ENCODE results near the gene CFAP58.
A peak's percentile ranks its signal among the peaks of the same experiment; 100 is the strongest.

CFAP58 gene

DNA sequence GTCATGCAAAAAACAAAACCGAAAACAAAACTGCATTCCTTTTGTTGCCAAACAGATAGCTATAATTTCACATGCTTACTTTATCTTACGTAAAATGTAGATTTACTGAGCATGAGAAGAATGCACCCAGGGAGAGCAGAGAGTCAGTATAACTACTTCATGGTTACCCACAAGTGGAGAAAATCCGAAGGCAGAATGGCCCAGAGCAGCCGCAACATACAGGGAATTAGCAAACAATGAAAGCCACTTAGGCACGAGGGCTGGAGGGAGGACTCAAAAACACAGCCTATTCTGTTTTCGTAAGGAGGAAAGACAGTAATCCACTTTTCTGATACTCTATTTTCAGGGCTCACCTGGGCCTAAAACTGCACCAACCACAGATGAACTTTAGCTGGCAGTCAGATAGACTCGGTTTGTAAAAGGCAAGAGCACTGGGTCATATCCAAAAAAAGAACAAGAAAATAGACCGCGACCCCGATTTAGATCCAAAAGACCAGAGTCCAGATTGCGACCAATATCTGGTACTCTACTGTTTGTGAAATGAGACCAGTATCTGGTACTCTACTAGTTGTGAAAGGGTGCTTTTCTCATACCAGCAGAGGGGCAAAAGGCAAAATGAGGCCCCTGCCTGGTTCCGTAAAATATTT lies 16.7 kb upstream of the CFAP58 start:
- DNase-seq: no peak

DNA sequence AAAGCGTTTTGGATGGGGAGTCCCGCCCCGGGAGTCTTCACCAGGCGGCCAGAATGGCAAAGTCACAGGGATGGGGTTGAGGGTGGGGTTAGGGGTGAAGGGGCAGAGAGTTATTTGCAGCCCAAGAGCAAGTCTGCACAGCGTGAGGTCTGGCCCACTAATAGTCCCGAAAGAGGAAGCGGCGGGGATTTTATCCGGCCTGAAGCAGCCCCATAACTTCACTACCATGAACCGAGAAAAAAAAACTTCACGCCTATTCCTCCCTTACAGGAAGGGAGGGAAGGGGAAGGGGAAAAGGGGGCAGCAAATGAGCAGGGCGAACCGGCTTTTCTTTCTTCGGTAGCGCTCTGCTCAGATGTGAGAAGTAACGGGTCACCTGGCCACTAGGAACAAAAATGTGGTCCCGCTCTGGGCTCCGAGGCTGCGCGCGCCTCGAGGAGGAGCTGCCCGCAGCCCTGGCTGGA lies 16.1 kb upstream of the CFAP58 start:
- no peak for DNase-seq

DNA sequence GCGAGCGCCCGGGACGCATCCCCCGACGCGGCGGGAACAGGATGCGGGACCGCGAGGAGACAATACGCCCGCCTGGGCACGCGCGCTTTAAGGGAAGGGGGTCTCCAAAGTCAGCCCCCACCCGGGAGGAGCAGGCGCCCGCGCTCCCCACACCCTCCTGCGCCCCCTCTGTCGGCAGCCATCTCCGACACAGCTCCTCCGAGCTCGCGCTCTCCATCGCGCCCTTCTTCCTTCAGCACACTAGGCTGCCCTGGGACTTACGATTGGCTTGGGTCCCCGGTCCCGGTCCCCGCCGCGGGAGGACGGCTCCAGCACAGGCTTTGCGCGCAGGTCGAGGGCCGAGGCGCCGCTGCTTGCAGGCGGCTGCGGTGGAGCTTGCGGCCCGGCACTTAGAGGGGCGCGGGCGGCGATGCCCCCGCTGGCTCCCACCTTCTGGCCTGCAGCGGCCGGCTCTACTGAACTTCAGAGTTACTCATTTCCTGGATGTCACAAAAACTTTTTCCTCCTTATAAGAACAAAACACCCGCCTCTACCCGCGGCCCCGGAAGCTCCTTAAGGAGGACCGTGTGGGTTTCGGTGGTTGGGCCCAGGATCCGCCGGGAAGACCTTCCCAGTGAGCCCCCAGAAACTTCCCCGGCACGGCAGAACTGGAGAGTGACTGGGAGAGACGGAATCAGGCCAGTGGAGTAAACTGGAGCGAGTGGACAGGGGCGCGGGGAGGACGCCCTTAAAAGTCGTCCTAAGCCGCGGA lies 15.5 kb upstream of the CFAP58 start, which contains the start of gene ITPRIP:
ITPRIP (minus strand) TSS at position 481 of the 751 bp plus-strand sequence. CDS start 22,414 bp downstream, outside the sequence.
- peak; percentile 67 to 77 for DNase-seq

DNA sequence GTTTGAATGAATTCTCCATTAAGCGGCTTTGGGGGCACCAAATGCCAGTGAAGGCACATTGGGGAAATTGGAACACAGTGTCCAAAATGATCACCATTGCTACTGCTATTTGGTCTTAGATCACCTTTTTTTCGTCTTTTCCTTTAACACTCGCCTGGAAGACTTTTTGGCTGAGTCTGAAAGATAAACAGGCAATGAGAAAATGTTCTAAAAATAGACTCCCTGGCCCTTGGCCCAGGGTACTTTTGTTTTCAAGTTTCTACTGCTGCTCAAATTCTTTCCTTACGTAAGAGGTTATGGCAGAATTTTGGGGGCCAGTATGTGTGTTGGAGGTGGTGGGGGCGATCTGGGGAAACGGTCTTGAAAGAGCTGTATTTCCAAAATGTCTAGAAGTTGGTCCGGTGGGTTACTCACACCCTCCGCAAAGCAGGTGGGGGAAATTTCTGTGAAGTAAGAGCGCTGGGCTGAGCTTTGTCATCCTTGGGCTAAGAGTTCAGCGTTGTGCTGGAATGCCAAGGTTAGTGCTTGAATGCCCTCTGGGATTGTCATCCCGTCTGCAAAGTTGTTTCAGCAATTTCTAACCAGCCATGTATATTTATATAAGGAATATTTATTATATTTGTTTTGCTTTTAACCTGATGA lies 14.0 kb upstream of the CFAP58 start:
- DNase-seq: no peak

DNA sequence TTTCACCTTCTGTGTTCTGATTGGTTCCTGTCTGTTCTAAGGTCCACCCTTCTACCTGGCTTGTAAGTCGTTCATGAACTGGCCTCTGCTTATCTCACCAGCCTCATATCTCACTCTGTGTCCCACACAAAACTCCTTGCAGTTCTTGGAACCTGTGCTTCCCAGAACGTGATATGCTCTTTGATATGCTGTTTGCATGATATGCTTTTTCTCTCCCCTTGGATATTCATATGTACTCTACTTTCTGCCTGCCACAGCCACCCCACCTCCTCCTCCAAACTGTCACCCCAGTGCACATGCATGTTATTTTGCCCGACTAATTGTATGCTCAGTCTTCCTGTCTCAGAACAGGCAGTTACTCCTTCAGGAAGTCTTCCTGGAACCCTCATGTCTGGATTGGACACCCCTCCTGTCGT lies 13.5 kb upstream of the CFAP58 start:
- no peak for DNase-seq

DNA sequence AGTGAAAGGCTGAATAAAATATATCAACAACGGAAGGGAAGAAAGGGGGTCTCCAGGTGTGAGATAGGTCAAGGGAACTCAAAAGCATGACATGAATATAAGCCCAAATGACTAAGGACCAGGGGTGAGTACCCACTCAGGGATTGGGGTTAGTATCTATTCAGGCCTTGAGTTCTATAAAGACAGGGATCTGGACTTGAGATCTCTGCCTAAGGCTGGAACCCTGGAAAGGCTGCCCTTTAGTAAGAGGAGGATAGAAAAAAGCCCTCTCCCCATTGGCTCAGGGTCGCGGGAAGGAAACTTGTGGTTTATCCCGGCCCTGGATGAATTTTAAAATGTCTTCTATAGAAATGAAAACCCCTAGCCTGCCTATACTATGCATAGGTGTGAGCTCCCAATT lies 13.0 kb upstream of the CFAP58 start:
- no peak for DNase-seq

DNA sequence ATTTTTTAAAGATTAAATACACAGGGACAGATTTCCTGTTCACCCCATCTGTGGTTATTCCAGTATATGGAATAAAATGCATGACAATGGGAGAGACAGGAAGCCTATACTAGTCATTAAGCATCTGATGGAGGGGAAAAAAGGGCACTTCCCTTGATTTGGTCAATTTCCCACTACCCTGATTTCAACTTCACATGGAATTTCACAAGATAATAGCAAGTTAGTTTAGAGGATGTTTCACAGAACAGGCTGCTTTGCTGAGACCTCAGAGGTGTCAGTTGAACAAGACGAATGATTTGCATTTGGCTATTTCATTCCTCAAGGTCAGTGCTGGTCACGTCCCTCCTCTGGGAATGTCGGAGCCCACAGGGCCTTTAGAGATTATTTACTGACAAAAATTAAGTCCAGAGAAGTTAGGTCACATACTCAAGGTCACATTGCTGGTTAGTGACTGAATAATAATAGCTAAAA lies 10.7 kb upstream of the CFAP58 start:
- no peak for DNase-seq

DNA sequence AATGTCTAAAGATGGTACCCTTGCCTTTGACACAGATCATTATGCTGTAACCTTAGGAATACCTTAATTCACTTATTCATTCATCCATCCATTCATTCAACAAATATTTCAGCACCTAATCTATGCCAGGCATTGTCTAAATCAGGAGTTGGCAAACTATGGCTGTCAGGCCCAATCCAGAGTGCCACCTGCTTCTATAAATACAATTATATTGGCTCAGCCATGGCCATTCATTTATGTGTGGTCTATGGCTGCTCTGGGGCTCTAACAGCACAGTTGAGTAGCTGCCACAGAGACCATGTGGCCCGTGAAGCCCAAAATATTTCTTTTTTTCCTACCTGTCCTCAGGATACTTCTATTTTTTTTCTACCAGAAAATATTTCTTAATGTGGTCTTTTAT lies 9.4 kb upstream of the CFAP58 start:
- DNase-seq: no peak

DNA sequence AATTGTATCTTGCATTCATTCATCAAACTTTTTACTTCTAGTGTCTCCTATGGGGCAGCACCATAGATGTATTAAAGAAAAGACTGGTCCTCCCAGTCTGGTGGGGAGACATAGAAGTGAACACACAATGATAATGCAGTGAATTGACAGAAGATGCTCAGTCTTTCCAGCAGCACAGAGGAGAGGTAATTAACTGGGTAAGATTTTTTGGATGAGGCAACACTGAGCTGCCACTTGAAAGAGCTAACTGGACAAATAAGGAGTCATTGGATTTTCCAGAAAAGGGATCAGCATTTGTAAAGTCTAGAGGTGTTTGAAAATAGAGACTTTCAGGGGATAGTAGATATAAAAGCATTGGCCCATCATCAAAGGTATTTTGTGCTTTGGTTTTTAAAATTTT lies 8.1 kb upstream of the CFAP58 start:
- DNase-seq: no peak

DNA sequence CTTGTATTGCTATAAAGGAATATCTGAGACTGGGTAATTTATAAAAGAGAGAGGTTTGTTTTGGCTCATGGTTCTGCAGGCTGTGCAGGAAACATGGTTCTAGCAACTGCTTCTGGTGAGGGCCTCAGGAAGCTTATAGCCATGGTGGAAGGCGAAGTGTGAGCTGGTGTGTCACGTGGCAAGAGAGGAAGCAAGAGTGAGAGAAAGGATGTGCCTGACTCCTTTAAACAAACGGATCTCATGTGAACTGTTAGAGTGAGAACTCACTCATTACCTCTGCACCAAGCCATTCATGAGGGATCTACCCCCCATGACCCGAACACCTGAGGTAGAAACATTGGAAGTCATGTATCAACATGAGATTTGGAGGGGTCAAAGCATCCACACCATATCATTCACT lies 7.7 kb upstream of the CFAP58 start:
- DNase-seq: no peak

DNA sequence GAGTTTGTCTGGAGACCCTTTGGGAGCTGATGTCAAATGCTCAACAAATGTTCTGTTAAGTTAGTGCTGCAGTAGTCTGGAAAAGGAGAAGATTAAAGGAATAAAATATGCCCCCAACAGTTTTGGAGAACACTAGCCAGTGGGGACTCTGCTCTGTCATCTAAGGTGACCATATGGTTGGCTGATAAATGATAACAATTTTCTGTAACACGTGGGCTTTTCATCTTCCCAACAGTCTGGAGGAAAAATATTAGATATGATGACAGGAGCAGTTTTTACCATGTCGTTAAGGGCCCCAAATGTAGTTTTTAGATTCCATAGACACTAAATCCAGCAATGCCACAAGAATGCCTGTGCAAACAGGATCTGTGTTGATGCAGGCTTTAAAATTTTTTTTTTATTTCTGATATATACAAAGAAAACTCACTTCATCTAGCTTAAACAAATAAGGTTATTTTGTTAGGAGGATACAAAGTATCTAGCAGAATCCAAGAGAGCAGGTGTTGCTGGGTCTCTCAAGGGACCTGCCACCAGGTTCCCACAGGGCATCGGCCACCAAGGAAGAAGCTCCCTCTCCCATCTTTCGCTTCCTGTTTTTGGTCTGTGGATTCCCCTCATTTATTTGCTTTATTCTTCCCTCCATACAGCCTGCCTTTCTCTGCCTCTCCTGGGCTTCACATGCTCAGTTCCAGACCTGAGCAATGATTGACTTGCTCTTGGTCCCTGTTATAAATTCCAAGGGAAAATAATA lies 6.2 kb upstream of the CFAP58 start:
- DNase-seq: no peak

DNA sequence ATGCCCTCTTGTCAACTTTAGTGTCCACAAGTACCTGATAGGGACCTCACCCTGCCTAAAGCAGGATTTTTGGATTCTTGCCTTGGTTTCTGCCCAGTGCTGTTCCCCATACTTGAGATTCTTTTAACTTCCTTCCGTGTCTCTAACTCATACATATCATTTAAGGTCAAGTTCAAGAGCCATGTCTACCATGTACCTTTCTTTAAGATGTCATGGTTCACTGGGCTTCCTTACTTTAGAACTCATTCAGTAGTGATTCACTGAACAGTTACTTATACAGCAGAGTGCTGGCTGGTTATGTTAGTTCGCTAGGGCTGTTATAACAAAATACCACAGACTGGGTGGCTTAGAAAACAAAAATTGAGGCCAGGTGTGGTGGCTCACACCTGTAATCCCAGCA lies 5.0 kb upstream of the CFAP58 start:
- no peak for DNase-seq

DNA sequence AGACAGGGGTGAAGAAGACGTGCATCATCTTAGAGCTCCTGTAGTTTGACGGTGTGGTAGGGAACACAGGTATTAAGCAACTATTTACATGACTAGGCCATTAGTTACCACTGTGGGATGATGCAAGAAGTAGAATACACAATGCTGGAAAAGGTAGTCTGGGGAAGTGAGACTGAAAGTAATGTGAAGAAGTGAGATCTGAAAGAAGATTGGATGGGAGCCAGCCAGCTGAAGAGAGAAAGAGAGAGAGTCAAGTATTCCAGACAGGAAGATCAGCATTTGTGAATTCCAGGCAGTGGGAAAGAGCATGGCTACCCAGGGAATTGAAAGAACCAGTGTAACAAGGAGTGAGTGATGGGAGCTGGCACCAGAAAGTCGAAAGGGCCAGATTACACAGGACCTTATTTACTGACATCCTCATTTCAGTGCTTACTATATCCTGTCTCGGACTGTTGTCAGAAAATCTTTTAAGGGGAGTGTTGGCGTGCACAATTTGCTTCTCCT lies 4.0 kb upstream of the CFAP58 start:
- no peak for DNase-seq

DNA sequence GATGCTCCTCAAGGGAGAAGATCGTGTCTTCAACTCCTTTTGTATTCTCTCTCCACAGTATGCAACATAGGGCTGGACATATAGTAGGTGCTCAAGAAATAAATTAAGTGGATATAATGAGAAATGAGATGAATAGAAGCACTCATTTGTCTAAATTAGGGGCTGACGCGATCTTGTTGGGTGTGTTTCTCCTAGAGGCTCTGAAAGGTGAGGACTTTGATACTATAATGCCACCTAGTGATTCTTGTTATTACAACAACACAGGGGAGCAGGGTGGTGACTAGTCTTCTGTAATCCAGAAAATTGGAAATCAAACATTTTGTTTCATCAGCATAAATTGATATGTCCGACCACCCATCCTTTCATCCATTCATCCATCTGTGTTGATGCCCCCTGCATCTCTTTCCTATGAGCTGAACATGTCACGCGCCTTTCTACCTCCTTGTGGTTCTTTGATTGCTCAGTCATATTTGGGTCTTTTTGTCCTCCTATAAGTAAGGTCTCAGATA lies 3.5 kb upstream of the CFAP58 start:
- DNase-seq: no peak

DNA sequence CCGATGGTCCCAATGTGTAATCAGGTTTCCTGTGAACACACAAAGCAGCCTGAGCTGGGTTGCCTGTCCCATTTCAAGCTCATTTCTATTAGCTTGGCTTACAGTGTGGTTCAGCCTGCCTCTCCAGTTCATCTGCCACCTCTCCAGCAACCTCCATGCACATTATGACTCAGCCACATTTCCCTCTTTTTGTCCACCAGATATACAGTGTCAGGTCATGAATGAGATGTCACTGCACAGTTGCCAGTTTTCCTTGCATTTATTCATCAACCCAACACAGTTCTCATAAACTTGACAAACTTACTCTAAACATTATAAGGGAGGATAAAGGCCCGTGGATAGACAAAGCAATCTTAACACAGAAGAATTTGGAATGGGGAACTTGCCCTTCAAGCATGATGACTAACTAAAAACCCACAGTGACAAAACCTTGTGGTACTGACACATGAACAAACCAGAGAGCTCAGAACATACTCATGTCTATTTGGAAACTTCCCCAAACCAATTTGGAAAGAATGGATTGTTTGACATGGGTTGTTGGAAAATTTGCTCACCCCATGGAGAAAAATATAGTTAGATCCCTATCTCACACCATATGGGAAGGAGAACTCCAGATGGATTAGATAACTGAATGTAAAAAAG lies 2.5 kb upstream of the CFAP58 start:
- DNase-seq: no peak

DNA sequence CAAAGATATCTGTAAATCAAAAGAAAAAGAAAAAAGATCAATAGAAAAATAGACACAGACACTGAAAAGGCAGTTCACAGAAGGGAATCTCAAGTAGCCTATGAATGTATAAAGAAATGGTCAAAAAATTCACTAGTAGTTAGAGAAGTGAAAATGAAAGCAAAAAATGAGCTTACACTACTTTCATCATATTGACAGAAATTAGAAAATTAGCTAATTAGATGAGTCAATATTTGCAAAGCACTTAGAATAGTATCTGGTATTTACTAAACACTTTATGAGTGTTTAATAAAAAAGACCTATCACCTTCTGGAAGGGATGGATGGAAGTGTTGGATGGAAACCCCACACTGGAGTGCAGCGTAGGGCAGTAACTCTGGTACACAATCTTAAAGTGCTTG lies 1.7 kb upstream of the CFAP58 start:
- no peak for DNase-seq

DNA sequence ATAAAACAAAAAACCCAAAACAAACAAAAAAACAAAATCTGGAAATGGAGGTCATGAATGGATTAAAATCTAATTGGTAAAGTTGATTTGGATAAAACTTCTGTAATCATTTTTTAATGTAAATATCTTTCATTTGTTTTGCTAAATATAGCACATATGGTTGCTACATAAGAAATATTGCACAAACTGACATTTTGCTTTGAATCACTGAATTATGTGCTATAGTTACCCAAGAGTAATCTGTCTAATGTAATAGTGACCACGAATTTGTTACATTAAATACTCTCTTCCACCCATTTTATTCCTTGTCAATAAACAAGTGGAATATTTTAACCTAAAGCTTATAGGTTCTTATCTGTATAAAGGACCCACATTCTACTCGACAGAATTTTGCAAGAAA lies 6.2 kb downstream of the CFAP58 start:
- no peak for DNase-seq

DNA sequence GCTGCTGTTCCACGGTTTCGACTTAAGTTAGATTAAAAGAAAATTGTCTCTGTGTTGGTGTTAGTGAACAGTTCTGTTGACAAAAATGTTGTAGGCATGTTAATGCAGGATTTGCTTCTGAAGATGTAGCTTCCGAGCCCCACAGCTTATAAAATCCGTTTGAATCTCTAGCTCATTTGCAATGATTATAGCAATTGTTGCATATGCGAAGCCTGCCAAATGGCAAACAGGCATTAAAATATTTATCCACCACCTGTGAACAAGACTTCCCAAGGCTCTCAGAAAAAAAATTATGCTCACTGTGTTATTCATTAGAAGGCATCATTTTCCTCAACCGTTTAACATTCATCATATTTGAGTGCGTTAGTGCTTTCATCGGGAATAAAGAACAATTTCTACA lies 14.3 kb downstream of the CFAP58 start:
- DNase-seq: no peak

DNA sequence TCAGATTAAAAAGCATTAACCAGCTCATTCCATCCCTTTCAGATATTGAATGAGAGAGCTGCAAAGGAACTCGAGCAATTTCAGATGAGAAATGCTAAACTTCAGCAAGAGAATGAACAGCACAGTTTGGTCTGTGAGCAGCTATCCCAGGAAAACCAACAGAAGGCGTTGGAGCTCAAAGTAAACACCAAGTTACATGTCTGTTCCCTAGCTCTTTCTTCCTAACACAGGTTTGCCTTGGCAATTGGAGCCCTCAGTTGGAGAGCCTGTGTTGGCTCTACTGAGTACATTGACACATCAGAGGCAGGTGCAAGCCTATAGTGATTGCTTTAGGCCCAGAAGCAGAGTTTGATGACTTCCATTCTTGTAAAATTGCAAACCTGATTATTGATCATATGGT lies 14.7 kb downstream of the CFAP58 start:
- no peak for DNase-seq

DNA sequence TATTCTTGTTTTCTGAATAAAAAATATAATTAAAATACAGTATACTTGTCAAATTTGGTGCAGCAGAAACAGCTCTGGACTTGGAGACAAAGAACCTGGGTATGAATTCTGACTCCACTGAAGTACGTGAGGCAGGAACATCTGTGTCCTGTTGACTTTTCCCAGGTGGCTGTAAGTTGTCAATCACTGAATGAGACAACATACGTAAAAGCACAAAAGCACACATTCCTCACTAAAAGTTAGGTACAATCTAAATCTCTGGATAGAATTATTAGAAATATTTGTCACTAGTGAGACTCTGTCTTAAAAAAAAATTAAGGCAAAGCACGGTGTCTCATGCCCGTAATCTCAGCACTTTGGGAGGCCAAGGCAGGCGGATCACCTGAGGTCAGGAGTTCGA lies 18.1 kb downstream of the CFAP58 start:
- no peak for DNase-seq

DNA sequence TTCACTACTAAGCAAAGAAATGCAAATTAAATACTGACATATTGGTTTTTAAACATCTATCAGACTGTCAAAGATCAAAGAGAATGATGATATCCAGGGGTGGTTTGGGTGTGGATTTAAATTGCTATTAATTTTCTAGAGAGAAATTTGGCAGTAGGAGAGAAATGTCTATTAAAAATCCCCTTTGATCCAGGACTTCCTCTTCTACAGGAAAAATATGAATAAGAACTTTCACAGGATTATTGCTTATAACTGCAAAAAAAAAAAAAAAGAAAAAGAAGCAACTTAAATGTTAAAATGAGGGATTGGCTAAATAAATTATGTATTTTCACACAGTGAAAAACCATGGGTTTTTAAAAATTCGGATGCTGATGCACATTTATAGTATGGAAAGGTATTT lies 21.0 kb downstream of the CFAP58 start:
- no peak for DNase-seq

DNA sequence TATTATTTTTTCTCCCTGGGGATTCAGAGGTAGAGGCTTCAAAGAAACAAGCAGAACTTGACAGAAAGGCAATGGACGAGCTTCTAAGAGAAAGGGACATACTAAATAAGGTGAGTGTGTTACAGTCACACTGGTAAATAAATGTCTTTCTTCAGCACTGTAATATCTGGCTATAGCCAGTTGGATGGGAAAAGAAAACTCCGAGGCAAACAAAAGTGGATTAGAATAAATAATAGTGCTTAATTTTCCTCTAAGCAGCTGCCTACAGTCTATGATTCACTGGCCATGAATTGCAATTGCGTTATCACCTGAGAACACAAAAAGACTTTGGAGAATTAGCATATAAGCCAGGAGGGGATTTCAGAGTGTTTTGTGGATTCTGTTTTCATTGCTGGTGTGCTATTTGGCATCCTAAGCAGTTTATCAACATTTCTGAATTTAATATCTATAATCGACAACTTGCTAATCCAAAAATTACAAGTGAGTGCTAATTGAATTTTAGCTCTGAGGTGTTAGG lies 23.2 kb downstream of the CFAP58 start:
- no peak for DNase-seq
